Activated CD8-positive, alpha-beta T cell treated with anti-CD3 and anti-CD28 coated beads for 36 hours (primary cell): ENCODE results near the gene LRRTM4. TPM values are rescaled to one million over a fixed set of nuclear protein-coding genes. Genes with fewer than 3 reads are reported as not detected.

Source experiments
- ATAC-seq: fragments of 200-7000 bp; cut with Tn5 transposase; one replicate; pipeline ENCODE4 v1.10.0; 2021; ENCODE audit warnings: mild to moderate bottlenecking, moderate library complexity
- CTCF ChIA-PET: fragments of 350-600 bp; sonication (Branson Sonifier 250); formaldehyde crosslinking; loops from one replicate; lab custom pipeline; 2021; ENCODE audit warnings: antibody characterized with exemption; lab: Charles Lee
- POLR2A ChIA-PET: fragments of 350-600 bp; sonication (Branson Sonifier 250); formaldehyde crosslinking; loops from one replicate; lab custom pipeline; 2021; ENCODE audit warnings: antibody characterized with exemption; lab: Charles Lee
- DNase-seq: peaks from one replicate; pipeline ENCODE4 v3.0.0-alpha.2; 2020
- H3K27ac Mint-ChIP-seq: one replicate; pipeline ENCODE4 v1.8.0; 2021; ENCODE audit warnings: mild to moderate bottlenecking, mixed read lengths
- H3K27me3 Mint-ChIP-seq: one replicate; pipeline ENCODE4 v1.8.0; 2021; ENCODE audit warnings: mixed read lengths
- H3K36me3 Mint-ChIP-seq: one replicate; pipeline ENCODE4 v1.8.0; 2021; ENCODE audit warnings: low read depth, mixed read lengths
- H3K4me1 Mint-ChIP-seq: one replicate; pipeline ENCODE4 v1.8.0; 2021; ENCODE audit warnings: low read depth, mixed read lengths
- H3K4me3 Mint-ChIP-seq: one replicate; pipeline ENCODE4 v1.8.0; 2021; ENCODE audit warnings: mild to moderate bottlenecking, moderate library complexity, mixed read lengths
- H3K9me3 Mint-ChIP-seq: one replicate; pipeline ENCODE4 v1.8.0; 2021; ENCODE audit warnings: mixed read lengths
- CTCF ChIP-seq: fragments of 200-600 bp; IDR thresholded peaks from one replicate; pipeline ENCODE4 v1.8.0; 2022; ENCODE audit warnings: antibody characterized with exemption, mild to moderate bottlenecking
- intact Hi-C: fragments of 100-400 bp; cut with micrococcal nuclease; formaldehyde crosslinking; loops from one replicate; pipeline ENCODE4 v1.10.0; 2022
- total RNA-seq, 2 experiments: library from RNA; stranded (reverse); gene quantifications; one replicate each; pipeline ENCODE4 v1.2.3, GENCODE V29; 2021

Gene LRRTM4
- total RNA-seq, 2 experiments from 2014 or later: not detected

- no peak overlapping the region for H3K4me3 Mint-ChIP-seq
- POLR2A ChIA-PET: no interaction called here
- intact Hi-C loops: no loop called here
- H3K4me1 Mint-ChIP-seq: no peaks in the 10 kb centered on the region
- peaks cover 9% of the 10 kb centered on the region for H3K9me3 Mint-ChIP-seq
- CTCF ChIA-PET: no interaction called here
- H3K27ac Mint-ChIP-seq: no peak overlapping the region
- H3K27me3 Mint-ChIP-seq: no peaks in the 10 kb centered on the region
- no peak for DNase-seq
- no peak for ATAC-seq
- no peaks in the 10 kb centered on the region for H3K36me3 Mint-ChIP-seq
- TF ChIP-seq CTCF: no peak
These were observed 251.7 kb downstream of the LRRTM4 start for GRCh38 chr2:77270433-77270832.

GRCh38 chr2:77268626-77269025 lies 253.6 kb downstream of the LRRTM4 start:
- no peak overlapping the region for H3K27ac Mint-ChIP-seq
- H3K4me1 Mint-ChIP-seq: no peaks in the 10 kb centered on the region
- no peaks in the 10 kb centered on the region for H3K36me3 Mint-ChIP-seq
- H3K9me3 Mint-ChIP-seq: peaks cover 10% of the 10 kb centered on the region
- intact Hi-C loops: no loop called here
- POLR2A ChIA-PET: no interaction called here
- TF ChIP-seq CTCF: no peak
- H3K27me3 Mint-ChIP-seq: no peaks in the 10 kb centered on the region
- ATAC-seq: no peak
- no peak for DNase-seq
- H3K4me3 Mint-ChIP-seq: no peak overlapping the region
- CTCF ChIA-PET: no interaction called here

GRCh38 chr2:77232909-77233425 lies 289.2 kb downstream of the LRRTM4 start:
- ChIA-PET POLR2A (no interaction called here), CTCF (no interaction called here)
- H3K4me1 Mint-ChIP-seq: no peaks in the 10 kb centered on the region
- DNase-seq: no peak
- intact Hi-C loops: no loop called here
- no peak overlapping the region for H3K27ac Mint-ChIP-seq
- H3K9me3 Mint-ChIP-seq: peaks cover 20% of the 10 kb centered on the region
- TF ChIP-seq CTCF: no peak
- no peak for ATAC-seq
- H3K27me3 Mint-ChIP-seq: no peaks in the 10 kb centered on the region
- H3K4me3 Mint-ChIP-seq: no peak overlapping the region
- no peaks in the 10 kb centered on the region for H3K36me3 Mint-ChIP-seq

GRCh38 chr2:77228391-77228790 lies 293.8 kb downstream of the LRRTM4 start:
- ATAC-seq (no peak), DNase-seq (no peak)
- Mint-ChIP-seq H3K36me3 (no peaks in the 10 kb centered on the region), H3K9me3 (peaks cover 5% of the 10 kb centered on the region), H3K27me3 (no peaks in the 10 kb centered on the region), H3K4me1 (no peaks in the 10 kb centered on the region), H3K27ac (no peak overlapping the region), H3K4me3 (no peak overlapping the region)
- no peak for TF ChIP-seq CTCF
- ChIA-PET POLR2A (no interaction called here), CTCF (no interaction called here)
- intact Hi-C loops: no loop called here

GRCh38 chr2:77210725-77211124 lies 311.5 kb downstream of the LRRTM4 start:
- POLR2A ChIA-PET: interaction anchor here (0.6 kb wide), 1 partner anchor 483 kb away, joined by 3 read pairs; no protein-coding TSS in a partner anchor
- no peaks in the 10 kb centered on the region for H3K36me3 Mint-ChIP-seq

More at GRCh38 chr2:77210725-77211124, 311.5 kb downstream of the LRRTM4 start:
- Mint-ChIP-seq H3K27ac (no peak overlapping the region), H3K4me1 (no peaks in the 10 kb centered on the region), H3K4me3 (no peak overlapping the region), H3K27me3 (no peaks in the 10 kb centered on the region), H3K9me3 (peaks cover 2% of the 10 kb centered on the region)
- ATAC-seq (no peak), DNase-seq (no peak)
- CTCF ChIA-PET: no interaction called here
- intact Hi-C loops: no loop called here
- TF ChIP-seq CTCF: no peak
